ENCODE data around the gene PARL. TPM values are rescaled to one million over a fixed set of nuclear protein-coding genes. Genes with fewer than 3 reads are reported as not detected.

The PARL gene
- total RNA-seq, 1 experiment from 2014 or later, result 69.2 TPM

GRCh38 chr3:183814240-183814639 lies 70.4 kb downstream of the PARL start:
- POLR2A ChIA-PET (ENCODE audit: unreplicated experiment), result no interaction called here

GRCh38 chr3:183812761-183813445 lies 71.8 kb downstream of the PARL start:
- POLR2A ChIA-PET (ENCODE audit: unreplicated experiment), result no interaction called here
- Histone ChIP-seq H3K4me2 (ENCODE audit: low read length) (no peak overlapping the region), H3K27me3 (ENCODE audit: low read length) (no peaks in the 10 kb centered on the region), H4K20me1 (ENCODE audit: low read length) (no peaks in the 10 kb centered on the region), H3K27ac (ENCODE audit: low read length) (no peak overlapping the region), H3F3A (ENCODE audit: low read length, unreplicated experiment) (no peaks in the 10 kb centered on the region), H3K79me2 (ENCODE audit: low read length) (no peaks in the 10 kb centered on the region), H3K4me1 (ENCODE audit: insufficient read depth, low read length) (no peaks in the 10 kb centered on the region), H3K4me3 (ENCODE audit: low read length) (no peak overlapping the region), H3K9me3 (ENCODE audit: low read length) (no peaks in the 10 kb centered on the region), H3K36me3 (ENCODE audit: low read depth, low read length) (peaks cover 18% of the 10 kb centered on the region), H3K9me2 (replicated peaks; ENCODE audit: low read length) (no peaks in the 10 kb centered on the region), H2AFZ (ENCODE audit: low read length) (no peak overlapping the region), H3K9ac (ENCODE audit: low read length) (no peak overlapping the region)
- TF ChIP-seq EZH2 (IDR thresholded peaks at IDR 0.05; ENCODE audit: low read length, unreplicated experiment) (no peak), EZH2phosphoT487 (IDR thresholded peaks at IDR 0.05; ENCODE audit: borderline replicate concordance, low read length) (no peak)
- TF ChIP-seq, protein P1, sequence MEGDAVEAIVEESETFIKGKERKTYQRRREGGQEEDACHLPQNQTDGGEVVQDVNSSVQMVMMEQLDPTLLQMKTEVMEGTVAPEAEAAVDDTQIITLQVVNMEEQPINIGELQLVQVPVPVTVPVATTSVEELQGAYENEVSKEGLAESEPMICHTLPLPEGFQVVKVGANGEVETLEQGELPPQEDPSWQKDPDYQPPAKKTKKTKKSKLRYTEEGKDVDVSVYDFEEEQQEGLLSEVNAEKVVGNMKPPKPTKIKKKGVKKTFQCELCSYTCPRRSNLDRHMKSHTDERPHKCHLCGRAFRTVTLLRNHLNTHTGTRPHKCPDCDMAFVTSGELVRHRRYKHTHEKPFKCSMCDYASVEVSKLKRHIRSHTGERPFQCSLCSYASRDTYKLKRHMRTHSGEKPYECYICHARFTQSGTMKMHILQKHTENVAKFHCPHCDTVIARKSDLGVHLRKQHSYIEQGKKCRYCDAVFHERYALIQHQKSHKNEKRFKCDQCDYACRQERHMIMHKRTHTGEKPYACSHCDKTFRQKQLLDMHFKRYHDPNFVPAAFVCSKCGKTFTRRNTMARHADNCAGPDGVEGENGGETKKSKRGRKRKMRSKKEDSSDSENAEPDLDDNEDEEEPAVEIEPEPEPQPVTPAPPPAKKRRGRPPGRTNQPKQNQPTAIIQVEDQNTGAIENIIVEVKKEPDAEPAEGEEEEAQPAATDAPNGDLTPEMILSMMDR (conservative IDR thresholded peaks at IDR 0.05; ENCODE audit: low read depth, low read length), result no peak
- CTCF ChIA-PET, result no interaction called here
- DNase-seq (no peak), ATAC-seq (no peak)
- intact Hi-C loops (cut with micrococcal nuclease), result no loop called here
- BruUV-seq (replicated peaks), result no TSS peak

More at GRCh38 chr3:183814240-183814639, 70.4 kb downstream of the PARL start:
- H3K9me2 ChIP-seq (replicated peaks; ENCODE audit: low read length), result no peaks in the 10 kb centered on the region
- no peak overlapping the region for H2AFZ ChIP-seq (ENCODE audit: low read length)
- no peaks in the 10 kb centered on the region for H3K79me2 ChIP-seq (ENCODE audit: low read length)
- no peaks in the 10 kb centered on the region for H3F3A ChIP-seq (ENCODE audit: low read length, unreplicated experiment)
- DNase-seq, result no peak
- H3K9ac ChIP-seq (ENCODE audit: low read length), result no peak overlapping the region
- no peak overlapping the region for H3K27ac ChIP-seq (ENCODE audit: low read length)
- H3K36me3 ChIP-seq (ENCODE audit: low read depth, low read length), result peaks cover 17% of the 10 kb centered on the region
- ATAC-seq, result no peak
- no peaks in the 10 kb centered on the region for H3K4me1 ChIP-seq (ENCODE audit: insufficient read depth, low read length)
- H3K4me2 ChIP-seq (ENCODE audit: low read length), result no peak overlapping the region
- no peaks in the 10 kb centered on the region for H3K27me3 ChIP-seq (ENCODE audit: low read length)
- no TSS peak for BruUV-seq (replicated peaks)
- H3K9me3 ChIP-seq (ENCODE audit: low read length), result no peaks in the 10 kb centered on the region
- H3K4me3 ChIP-seq (ENCODE audit: low read length), result no peak overlapping the region
- intact Hi-C loops (cut with micrococcal nuclease), result no loop called here
- CTCF ChIA-PET, result no interaction called here
- TF ChIP-seq EZH2phosphoT487 (IDR thresholded peaks at IDR 0.05; ENCODE audit: borderline replicate concordance, low read length), result no peak
- TF ChIP-seq, protein P1 (conservative IDR thresholded peaks at IDR 0.05; ENCODE audit: low read depth, low read length), result no peak
- TF ChIP-seq EZH2 (IDR thresholded peaks at IDR 0.05; ENCODE audit: low read length, unreplicated experiment), result no peak
- no peaks in the 10 kb centered on the region for H4K20me1 ChIP-seq (ENCODE audit: low read length)

- Histone ChIP-seq H4K20me1 (ENCODE audit: low read length) (no peaks in the 10 kb centered on the region), H3F3A (ENCODE audit: low read length, unreplicated experiment) (no peaks in the 10 kb centered on the region), H3K27ac (ENCODE audit: low read length) (no peak overlapping the region), H3K27me3 (ENCODE audit: low read length) (no peaks in the 10 kb centered on the region), H3K4me2 (ENCODE audit: low read length) (no peak overlapping the region), H3K9me3 (ENCODE audit: low read length) (no peaks in the 10 kb centered on the region), H3K9me2 (replicated peaks; ENCODE audit: low read length) (no peaks in the 10 kb centered on the region), H2AFZ (ENCODE audit: low read length) (no peak overlapping the region), H3K36me3 (ENCODE audit: low read depth, low read length) (peaks cover 30% of the 10 kb centered on the region), H3K4me1 (ENCODE audit: insufficient read depth, low read length) (no peaks in the 10 kb centered on the region), H3K79me2 (ENCODE audit: low read length) (no peaks in the 10 kb centered on the region), H3K4me3 (ENCODE audit: low read length) (no peak overlapping the region), H3K9ac (ENCODE audit: low read length) (no peak overlapping the region)
- CTCF ChIA-PET, result no interaction called here
- POLR2A ChIA-PET (ENCODE audit: unreplicated experiment), result no interaction called here
- BruUV-seq (replicated peaks), result no TSS peak
- intact Hi-C loops (cut with micrococcal nuclease), result no loop called here
- DNase-seq (no peak), ATAC-seq (no peak)
- TF ChIP-seq, protein P1 (conservative IDR thresholded peaks at IDR 0.05; ENCODE audit: low read depth, low read length), result no peak
- TF ChIP-seq EZH2 (IDR thresholded peaks at IDR 0.05; ENCODE audit: low read length, unreplicated experiment), result no peak
- no peak for TF ChIP-seq EZH2phosphoT487 (IDR thresholded peaks at IDR 0.05; ENCODE audit: borderline replicate concordance, low read length)
Observed at GRCh38 chr3:183811638-183812037, 73.0 kb downstream of the PARL start.
